Measurements from ENCODE around the gene OTUB2. TPM values are rescaled to one million over a fixed set of nuclear protein-coding genes. Genes with fewer than 3 reads are reported as not detected.
A peak's percentile ranks its signal among the peaks of the same experiment; 100 is the strongest.

Gene OTUB2
- total RNA-seq, 1 donor from 2014 or later, result 6.8 TPM

GRCh38 chr14:94001501-94002396, 24.4 kb upstream of the OTUB2 start:
- H3K4me3 ChIP-seq, result no peak overlapping the region
- H3K4me2 ChIP-seq, result no peak overlapping the region
- H3K79me2 ChIP-seq (ENCODE audit: low read depth), result no peaks in the 10 kb centered on the region
- H3K4me1 Mint-ChIP-seq, result peaks cover 13% of the 10 kb centered on the region
- no peaks in the 10 kb centered on the region for H3K4me1 ChIP-seq
- H3K27me3 Mint-ChIP-seq (ENCODE audit: insufficient read depth, low read depth), result peaks cover 10% of the 10 kb centered on the region
- H4K20me1 ChIP-seq (ENCODE audit: low read depth), result no peaks in the 10 kb centered on the region
- H3K9ac ChIP-seq, result no peak overlapping the region
- no peak overlapping the region for H3K27ac Mint-ChIP-seq
- H3F3A ChIP-seq (ENCODE audit: low read depth), result no peaks in the 10 kb centered on the region
- H3K9me3 Mint-ChIP-seq, result no peaks in the 10 kb centered on the region
- DNase-seq (ENCODE audit: low spot score), result peak; percentile 84
- H3K36me3 Mint-ChIP-seq, result peaks cover 2% of the 10 kb centered on the region
- TF ChIP-seq EZH2phosphoT487 (IDR thresholded peaks at IDR 0.05) (no peak), EZH2 (IDR thresholded peaks at IDR 0.05) (no peak), CTCF (IDR thresholded peaks at IDR 0.05) (peak; percentile 96)
- no peaks in the 10 kb centered on the region for H3K36me3 ChIP-seq
- no peak overlapping the region for H3K27ac ChIP-seq
- peaks cover 9% of the 10 kb centered on the region for H3K27me3 ChIP-seq
- no peaks in the 10 kb centered on the region for H3K9me3 ChIP-seq (ENCODE audit: low read depth)
- H2AFZ ChIP-seq (replicated peaks), result no peak overlapping the region
- peak overlapping the region; percentile 27 for H3K4me3 Mint-ChIP-seq

GRCh38 chr14:94003397-94003796, 22.7 kb upstream of the OTUB2 start:
- Mint-ChIP-seq H3K9me3 (no peaks in the 10 kb centered on the region), H3K27me3 (ENCODE audit: insufficient read depth, low read depth) (peaks cover 10% of the 10 kb centered on the region), H3K4me1 (peaks cover 12% of the 10 kb centered on the region), H3K36me3 (peaks cover 2% of the 10 kb centered on the region), H3K27ac (peak overlapping the region; percentile 1), H3K4me3 (peak overlapping the region; percentile 1)
- no peak overlapping the region for H2AFZ ChIP-seq (replicated peaks)
- H3K27me3 ChIP-seq, result peaks cover 9% of the 10 kb centered on the region
- H3K4me2 ChIP-seq, result no peak overlapping the region
- no peak overlapping the region for H3K27ac ChIP-seq
- no peaks in the 10 kb centered on the region for H3F3A ChIP-seq (ENCODE audit: low read depth)
- no peaks in the 10 kb centered on the region for H4K20me1 ChIP-seq (ENCODE audit: low read depth)
- TF ChIP-seq EZH2phosphoT487 (IDR thresholded peaks at IDR 0.05) (no peak), CTCF (IDR thresholded peaks at IDR 0.05) (no peak), EZH2 (IDR thresholded peaks at IDR 0.05) (no peak)
- H3K79me2 ChIP-seq (ENCODE audit: low read depth), result no peaks in the 10 kb centered on the region
- H3K36me3 ChIP-seq, result no peaks in the 10 kb centered on the region
- no peaks in the 10 kb centered on the region for H3K9me3 ChIP-seq (ENCODE audit: low read depth)
- H3K9ac ChIP-seq, result no peak overlapping the region
- no peak for DNase-seq (ENCODE audit: low spot score)
- H3K4me1 ChIP-seq, result no peaks in the 10 kb centered on the region
- H3K4me3 ChIP-seq, result no peak overlapping the region

DNA sequence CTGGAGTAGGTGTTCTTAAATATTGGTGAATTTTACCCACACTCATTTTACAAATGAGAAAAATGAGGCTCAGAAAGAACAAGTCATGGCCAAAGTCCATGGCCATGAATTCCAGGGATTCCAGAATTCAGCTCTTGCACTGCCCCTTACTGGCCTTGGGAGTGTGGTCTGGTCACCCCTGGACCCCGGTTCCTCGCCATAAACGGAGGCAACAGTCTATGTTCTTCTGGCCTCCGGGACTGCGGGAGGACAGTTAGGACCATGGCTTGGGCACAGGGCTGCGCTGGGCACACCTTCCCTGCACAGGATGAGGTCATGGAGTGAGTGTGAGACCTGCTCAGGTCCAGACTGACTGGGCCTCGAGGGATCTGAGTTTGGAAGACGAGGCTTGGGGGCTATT, 22.1 kb upstream of the OTUB2 start:
- no peak overlapping the region for H3K4me3 ChIP-seq
- H3K4me2 ChIP-seq, result no peak overlapping the region
- no peak overlapping the region for H3K4me3 Mint-ChIP-seq
- H3K9me3 ChIP-seq (ENCODE audit: low read depth), result no peaks in the 10 kb centered on the region
- H3K27ac ChIP-seq, result no peak overlapping the region
- no peaks in the 10 kb centered on the region for H3K36me3 ChIP-seq
- H3K27ac Mint-ChIP-seq, result no peak overlapping the region
- H3F3A ChIP-seq (ENCODE audit: low read depth), result no peaks in the 10 kb centered on the region
- peaks cover 10% of the 10 kb centered on the region for H3K4me1 Mint-ChIP-seq
- H3K36me3 Mint-ChIP-seq, result peaks cover 2% of the 10 kb centered on the region
- H3K9ac ChIP-seq, result no peak overlapping the region
- H3K9me3 Mint-ChIP-seq, result no peaks in the 10 kb centered on the region
- H2AFZ ChIP-seq (replicated peaks), result no peak overlapping the region
- peaks cover 9% of the 10 kb centered on the region for H3K27me3 ChIP-seq
- H3K79me2 ChIP-seq (ENCODE audit: low read depth), result no peaks in the 10 kb centered on the region
- no peaks in the 10 kb centered on the region for H4K20me1 ChIP-seq (ENCODE audit: low read depth)
- DNase-seq (ENCODE audit: low spot score), result no peak
- H3K27me3 Mint-ChIP-seq (ENCODE audit: insufficient read depth, low read depth), result peaks cover 10% of the 10 kb centered on the region
- TF ChIP-seq EZH2phosphoT487 (IDR thresholded peaks at IDR 0.05) (no peak), CTCF (IDR thresholded peaks at IDR 0.05) (no peak), EZH2 (IDR thresholded peaks at IDR 0.05) (no peak)
- H3K4me1 ChIP-seq, result no peaks in the 10 kb centered on the region
